Activated CD8-positive, alpha-beta memory T cell treated with anti-CD3 and anti-CD28 coated beads for 48 hours (primary cell): ENCODE measurements around the gene PROCR.
"Not testable (repeated sequence)": the region's sequence is repeated elsewhere in the genome, so short reads cannot be mapped to it uniquely, and the experiment has no call there.

Experiments
- DNase-seq, 3 experiments: peaks; one replicate each; pipeline ENCODE4 v3.0.0-alpha.2; 2020; ENCODE audit warnings: low read depth in 2 of 3, low spot score in 2 of 3

Gene PROCR

GRCh38 chr20:35171753-35172433, at the start of gene PROCR:
Gene PROCR, plus strand, starts transcription at chr20:35172072. Its CDS starts 83 bp downstream, at chr20:35172155.
- no peak for DNase-seq

- no peak for DNase-seq
Observed at GRCh38 chr20:35122756-35123405, 49.0 kb upstream of the PROCR start.

DNA sequence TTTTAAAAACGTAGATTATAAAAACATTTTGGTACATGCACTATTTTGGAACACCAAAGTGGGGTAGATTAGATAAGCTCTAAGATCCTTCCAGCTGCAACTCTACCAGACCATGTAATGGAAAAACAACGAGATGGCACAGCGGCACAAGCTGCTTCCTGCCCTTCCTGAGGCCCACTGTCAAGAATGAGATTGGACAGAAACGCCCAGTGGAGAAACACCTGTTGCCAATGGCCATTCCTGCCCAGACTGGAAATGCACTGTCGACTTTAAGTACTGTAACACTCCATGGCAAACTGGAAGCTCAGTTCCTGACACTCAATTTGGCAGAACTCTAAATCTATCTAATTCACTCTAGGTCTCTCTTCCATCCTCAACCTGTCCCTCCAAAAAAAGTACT, 46.1 kb upstream of the PROCR start:
- no peak for DNase-seq

DNA sequence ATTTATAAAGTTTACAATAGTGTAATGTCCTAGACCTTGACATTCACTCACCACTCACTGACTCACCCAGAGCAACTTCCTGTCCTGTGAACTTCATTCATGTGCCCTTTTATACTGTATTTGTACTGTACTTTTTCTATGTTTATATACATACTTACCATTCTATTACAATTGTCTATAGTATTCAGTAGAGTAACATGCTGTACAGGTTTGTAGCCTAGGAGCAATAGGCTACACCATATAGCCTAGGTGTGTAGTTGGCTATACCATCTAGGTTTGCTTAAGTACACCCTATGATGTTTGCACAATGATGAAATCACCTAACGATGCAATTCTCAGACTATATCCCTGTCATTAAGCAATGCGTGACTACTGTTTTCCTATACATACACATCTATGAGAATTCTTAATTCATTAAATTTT, 42.2 kb upstream of the PROCR start:
- DNase-seq: no peak

DNA sequence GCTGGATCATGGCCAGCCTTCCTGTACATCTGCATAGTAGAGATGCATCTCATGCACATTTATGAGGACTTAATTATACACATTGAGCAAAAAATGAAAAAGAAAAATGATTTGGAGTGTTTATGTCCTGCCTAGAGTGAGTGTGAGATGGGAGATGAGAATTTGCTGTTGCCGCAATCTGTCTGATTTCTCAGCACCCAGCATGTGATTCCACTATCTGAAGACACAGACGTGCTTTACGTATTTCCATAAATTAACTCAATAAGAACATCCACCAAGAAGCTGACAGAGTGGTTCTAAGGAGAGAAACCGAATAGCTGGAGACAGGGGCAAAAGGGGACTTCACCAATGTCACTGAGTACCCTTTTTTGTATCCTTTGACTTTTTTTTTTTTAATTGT, 39.9 kb upstream of the PROCR start:
- no peak for DNase-seq

- no peak for DNase-seq
Observed at GRCh38 chr20:35133031-35133430, 38.8 kb upstream of the PROCR start.

DNA sequence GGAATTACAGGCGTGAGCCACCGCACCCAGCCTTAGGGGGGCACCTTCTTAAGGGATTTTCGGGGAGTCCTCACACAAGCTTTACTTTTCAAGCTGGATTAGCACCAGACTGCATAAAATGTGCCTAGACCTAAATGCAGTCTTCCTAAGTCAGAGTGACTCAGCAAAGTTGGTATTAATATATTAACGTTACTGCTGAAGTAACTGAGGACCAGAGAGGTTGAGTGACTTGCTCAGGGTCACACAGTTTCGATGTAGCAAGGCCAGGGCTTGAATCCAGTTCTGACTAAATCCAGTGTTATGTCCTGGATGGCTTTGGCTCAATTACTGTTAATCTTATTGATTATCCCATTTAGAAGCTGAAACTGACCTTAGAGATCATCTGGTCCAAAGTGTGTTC, 38.1 kb upstream of the PROCR start:
- DNase-seq: no peak

DNA sequence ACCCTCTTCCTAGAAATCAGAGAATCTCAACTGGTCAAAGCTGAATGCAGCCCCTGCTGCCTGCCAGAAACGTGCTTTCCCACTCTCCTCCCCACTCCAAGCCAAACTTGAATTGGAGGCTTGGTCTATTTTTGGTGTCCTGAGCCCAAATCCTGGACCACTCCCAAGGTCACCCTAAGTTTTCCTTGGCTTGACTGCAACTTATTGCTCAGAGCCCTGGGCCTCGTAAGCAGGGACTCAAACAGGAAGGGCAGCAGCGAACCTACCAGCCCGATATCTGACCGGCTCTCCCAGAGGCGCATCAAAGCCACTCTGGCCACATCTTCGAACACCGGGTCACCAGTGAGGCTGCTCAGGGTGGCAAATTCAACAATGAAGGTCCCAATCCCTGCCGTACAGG, 37.4 kb upstream of the PROCR start:
- no peak for DNase-seq

DNA sequence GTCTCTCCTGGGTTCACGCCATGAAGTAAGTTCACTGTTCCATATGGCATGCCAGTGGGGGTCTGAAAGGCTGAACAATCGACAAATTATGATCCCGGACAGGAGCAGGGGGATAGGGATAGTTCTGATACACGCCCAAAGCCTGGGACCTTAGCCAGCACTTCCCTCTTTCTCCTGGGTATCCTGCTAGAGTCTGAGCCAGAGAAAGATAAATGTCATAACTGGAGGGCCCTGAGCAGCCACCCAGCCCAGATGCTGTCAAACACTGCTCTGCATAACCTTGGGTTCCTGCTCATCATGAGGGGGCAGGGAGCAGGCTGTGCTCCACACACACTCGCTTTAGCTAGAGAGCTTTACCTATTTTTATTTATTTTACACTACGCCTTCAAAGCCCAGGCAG, 37.0 kb upstream of the PROCR start:
- DNase-seq: no peak

GRCh38 chr20:35135867-35136586, 35.8 kb upstream of the PROCR start:
- DNase-seq: no peak

DNA sequence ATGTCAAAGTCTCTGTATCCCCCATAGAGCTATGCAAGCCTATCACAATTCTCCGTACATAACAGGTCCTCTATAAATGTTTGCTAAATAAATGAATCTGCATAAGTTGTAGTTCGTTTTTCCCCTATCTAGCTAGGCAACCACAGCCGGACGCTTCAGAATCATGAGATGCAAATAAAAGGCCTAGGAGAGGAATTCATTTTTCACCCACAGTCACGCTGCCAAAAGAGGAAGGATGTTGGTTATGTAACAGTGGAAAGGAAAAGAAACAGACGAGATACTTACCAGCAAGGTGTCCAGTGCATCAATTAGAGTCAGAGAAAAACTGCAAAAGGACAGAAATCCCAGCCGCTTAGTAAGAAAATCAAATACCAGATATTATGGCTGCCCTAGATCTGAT, 27.2 kb upstream of the PROCR start:
- no peak for DNase-seq

GRCh38 chr20:35145141-35145564, 26.7 kb upstream of the PROCR start:
- DNase-seq: no peak

DNA sequence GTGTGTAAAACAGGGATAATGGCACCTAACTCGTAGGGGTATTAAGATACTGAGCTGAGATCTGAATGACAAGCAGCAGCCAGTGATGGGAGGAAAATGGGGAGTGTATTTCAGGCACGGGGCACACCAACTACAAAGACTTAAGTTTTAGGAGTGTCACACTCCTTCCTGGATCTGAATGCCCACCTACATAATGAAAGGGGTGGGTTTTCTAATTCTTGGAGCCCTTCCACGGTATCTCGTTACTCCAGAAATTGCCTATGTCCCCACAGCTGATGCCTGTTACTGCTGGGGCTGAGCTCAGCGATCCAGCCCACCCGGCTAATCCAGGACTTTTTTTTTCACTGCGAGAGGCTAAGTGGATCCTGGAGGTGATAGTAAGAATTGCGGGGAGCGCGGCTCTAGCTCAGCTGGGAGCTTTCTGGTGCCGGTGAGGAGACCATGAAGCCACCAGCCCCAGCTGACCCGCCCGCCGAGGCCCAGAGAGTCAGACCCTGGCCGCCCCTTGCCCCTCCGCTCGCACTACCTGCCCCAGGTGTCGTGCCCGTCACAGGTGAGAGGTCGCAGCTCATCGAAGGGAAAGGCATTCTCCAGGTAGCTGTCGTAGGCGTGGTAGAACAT, 25.5 kb upstream of the PROCR start:
- no peak for DNase-seq

GRCh38 chr20:35146920-35147574, 24.8 kb upstream of the PROCR start, which contains the start of gene EDEM2:
Gene EDEM2, minus strand, starts transcription at chr20:35147336. Its CDS starts 78 bp downstream, at chr20:35147258.
- peak; percentile 87 to 89 (median 89) for DNase-seq

DNA sequence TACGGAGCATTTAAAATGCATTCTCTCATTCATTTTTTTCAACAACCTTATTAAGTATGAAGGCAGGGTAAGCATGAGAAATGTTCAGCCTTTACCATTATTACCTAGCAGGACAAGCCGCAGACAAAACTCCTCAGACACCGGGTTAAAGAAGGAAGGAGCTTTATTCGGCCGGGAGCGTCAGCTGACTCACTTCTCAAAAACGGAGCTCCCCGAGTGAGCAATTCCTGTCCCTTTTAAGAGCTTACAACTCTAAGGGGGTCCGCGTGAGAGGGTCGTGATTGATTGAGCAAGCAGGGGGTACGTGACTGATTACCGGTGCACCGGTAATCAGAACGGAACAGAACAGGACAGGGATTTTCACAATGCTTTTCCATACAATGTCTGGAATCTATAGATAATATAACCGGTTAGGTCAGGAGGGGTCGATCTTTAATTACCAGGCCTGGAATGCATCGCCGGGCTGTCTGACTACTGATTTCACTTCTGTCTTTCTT, 24.2 kb upstream of the PROCR start:
- not testable (repeated sequence) for DNase-seq

DNA sequence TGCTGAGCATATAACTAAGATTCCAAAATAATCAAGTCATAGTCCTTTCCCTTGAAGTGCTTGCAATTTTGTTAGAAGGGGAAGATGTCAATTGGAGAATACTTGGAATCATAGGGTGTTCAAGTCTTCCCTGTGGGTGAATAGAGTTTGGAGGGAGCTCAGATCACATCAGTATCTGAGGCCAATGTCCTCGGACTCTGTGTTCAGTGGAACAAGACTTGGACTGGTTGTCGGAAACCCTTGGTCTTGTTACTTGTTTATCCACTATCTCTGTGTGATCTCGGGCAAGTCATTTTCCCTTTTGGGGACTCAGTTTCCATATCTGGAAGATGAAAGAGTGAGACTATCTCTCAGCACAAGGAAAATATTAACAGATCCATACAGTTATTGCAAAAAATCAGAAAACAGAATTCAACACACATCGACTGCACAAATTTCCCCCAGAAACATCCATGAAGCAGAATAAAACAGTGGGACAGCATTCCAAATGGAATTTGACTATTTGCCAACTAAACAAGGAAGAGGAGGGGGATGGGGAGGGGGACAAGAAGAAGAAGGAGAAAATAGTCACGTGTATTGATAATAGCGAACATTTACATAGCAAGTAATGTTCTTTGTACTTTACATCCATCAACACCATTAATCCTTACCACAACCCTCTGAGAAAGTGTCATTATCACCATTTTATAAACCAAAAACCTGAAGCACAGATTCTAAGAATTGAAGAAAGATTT, 20.9 kb upstream of the PROCR start:
- DNase-seq: no peak

DNA sequence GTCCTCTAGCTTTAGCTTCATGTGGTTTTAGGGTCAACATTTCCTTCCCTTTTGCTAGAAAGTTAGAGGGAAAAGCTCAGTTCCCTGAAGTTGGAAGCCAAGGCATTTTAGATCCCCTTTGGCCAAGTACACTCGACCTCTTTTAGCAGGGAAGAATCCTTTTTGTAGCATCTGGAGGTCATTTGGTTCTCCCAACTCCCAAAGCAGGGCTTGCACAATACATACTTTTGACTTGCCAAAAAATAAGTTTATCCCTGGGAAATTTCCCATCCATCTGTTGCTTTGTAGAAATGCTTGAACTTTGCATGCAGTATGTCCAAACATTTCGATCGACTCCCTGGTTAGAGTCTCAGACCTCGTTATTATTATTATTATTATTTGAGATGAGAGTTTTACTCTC, 20.1 kb upstream of the PROCR start:
- DNase-seq: no peak

GRCh38 chr20:35155936-35156335, 15.9 kb upstream of the PROCR start:
- DNase-seq: no peak

- no peak for DNase-seq
Observed at GRCh38 chr20:35156978-35157377, 14.9 kb upstream of the PROCR start.

DNA sequence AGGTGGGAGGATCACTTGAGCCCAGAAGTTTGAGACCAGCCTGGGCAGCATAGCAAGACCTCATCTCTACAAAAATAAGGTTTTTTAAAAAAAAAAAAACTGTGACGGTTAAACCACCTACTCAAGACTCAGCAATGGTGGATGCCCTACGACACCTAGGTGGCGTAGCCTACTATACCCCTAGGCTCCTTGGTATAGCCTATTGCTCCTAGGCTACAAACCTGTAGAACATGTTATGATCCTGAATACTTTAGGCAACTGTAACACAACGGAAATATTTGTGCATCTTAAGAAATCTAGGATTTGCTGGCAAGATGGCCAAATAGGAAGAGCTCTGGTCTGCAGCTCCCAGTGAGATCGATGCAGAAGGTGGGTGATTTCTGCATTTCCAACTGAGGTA, 11.5 kb upstream of the PROCR start:
- DNase-seq: not testable (repeated sequence)
